Stomach smooth muscle (tissue), 2 donors: ENCODE data around the gene PARVG.

ENCODE experiments used
- H3K27ac ChIP-seq: one replicate; pipeline ENCODE4 v1.7.0; 2013; ENCODE audit warnings: mild to moderate bottlenecking, low read length, inconsistent platforms
- H3K27me3 ChIP-seq, 2 donors: one replicate each; pipeline ENCODE4 v1.7.0; 2013; ENCODE audit warnings: low read length in 2 of 2; ENCODE audit not compliant: insufficient read depth in 2 of 2, control insufficient read depth in 1 of 2
- H3K36me3 ChIP-seq, 2 donors: one replicate each; pipeline ENCODE4 v1.7.0; 2013; ENCODE audit warnings: low read length in 2 of 2; ENCODE audit not compliant: control insufficient read depth in 2 of 2, insufficient read depth in 2 of 2
- H3K4me1 ChIP-seq: one replicate; pipeline ENCODE4 v1.7.0; 2013; ENCODE audit warnings: low read length; ENCODE audit not compliant: control insufficient read depth, insufficient read depth
- H3K4me3 ChIP-seq, 2 donors: one replicate each; pipeline ENCODE4 v1.7.0; 2013; ENCODE audit warnings: low read length in 2 of 2
- H3K9ac ChIP-seq, 2 donors: one replicate each; pipeline ENCODE4 v1.7.0; 2013; ENCODE audit warnings: low read length in 2 of 2, mild to moderate bottlenecking in 1 of 2
- H3K9me3 ChIP-seq, 2 donors: one replicate each; pipeline ENCODE4 v1.7.0; 2013; ENCODE audit warnings: low read length in 2 of 2; ENCODE audit not compliant: control insufficient read depth in 2 of 2
- donor health status: healthy.
- donor health status: Pancreatic carcinoma.

Gene PARVG

GRCh38 chr22:44165286-44165874 is 15.3 kb upstream of the PARVG start:
- Histone ChIP-seq H3K9ac (no peak overlapping the region), H3K36me3 (no peaks in the 10 kb centered on the region), H3K27me3 (no peaks in the 10 kb centered on the region), H3K9me3 (no peaks in the 10 kb centered on the region), H3K4me1 (peaks cover 9% of the 10 kb centered on the region), H3K27ac (no peak overlapping the region), H3K4me3 (no peak overlapping the region)

- H3K9me3 ChIP-seq, result no peaks in the 10 kb centered on the region
- H3K9ac ChIP-seq, result no peak overlapping the region
- H3K4me1 ChIP-seq, result peaks cover 7% of the 10 kb centered on the region
- H3K36me3 ChIP-seq, result no peaks in the 10 kb centered on the region
- H3K4me3 ChIP-seq, result no peak overlapping the region
- H3K27ac ChIP-seq, result no peak overlapping the region
- no peaks in the 10 kb centered on the region for H3K27me3 ChIP-seq
Observed at GRCh38 chr22:44166498-44167276, 14.0 kb upstream of the PARVG start.

DNA sequence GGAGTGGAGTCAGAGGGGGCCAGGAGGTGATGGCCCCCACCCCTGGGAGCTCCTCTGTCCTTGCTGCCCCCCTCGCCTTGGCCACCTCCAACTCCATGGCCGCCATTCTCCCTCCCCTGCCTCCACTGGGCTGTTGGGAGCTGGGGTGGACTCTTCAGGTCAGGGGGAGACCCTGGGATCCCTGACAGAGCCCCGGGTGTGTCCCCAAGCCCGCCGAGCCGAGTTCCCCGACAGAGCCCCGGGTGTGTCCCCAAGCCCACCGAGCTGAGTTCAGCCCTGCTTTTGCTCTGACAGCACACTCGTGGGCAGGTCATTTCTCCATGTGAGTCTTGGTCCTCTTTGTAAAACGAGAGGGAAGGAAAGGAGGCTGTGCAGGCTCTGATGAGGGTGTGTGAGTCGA is 13.2 kb upstream of the PARVG start:
- Histone ChIP-seq H3K27me3 (no peaks in the 10 kb centered on the region), H3K27ac (no peak overlapping the region)

DNA sequence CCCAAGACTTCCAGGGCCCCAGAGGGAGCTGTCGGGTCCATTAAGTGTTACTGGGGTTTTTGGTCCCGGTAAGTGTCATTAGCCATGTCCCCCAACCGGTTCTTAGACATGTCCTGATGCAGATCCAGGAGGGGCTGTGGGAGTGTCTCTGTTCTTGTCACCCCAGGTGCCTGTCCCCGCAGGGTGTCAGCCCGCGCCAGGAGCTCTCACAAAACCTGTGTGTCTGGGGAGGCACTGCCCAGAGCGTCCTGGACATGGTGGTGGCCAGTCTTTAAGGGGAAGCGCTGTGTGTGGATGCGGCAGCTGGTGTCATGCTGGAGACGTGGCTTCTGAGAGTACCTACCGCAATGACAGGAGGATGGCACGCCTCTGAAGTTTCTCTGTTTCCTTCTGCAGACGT is 12.5 kb upstream of the PARVG start:
- H3K27me3 ChIP-seq, result no peaks in the 10 kb centered on the region
- no peak overlapping the region for H3K27ac ChIP-seq
- no peak overlapping the region for H3K9ac ChIP-seq
- H3K36me3 ChIP-seq, result no peaks in the 10 kb centered on the region
- peaks cover 7% of the 10 kb centered on the region for H3K4me1 ChIP-seq
- H3K9me3 ChIP-seq, result no peaks in the 10 kb centered on the region
- H3K4me3 ChIP-seq, result no peak overlapping the region

More for the DNA sequence above, 13.2 kb upstream of the PARVG start:
- H3K9ac ChIP-seq, result no peak overlapping the region
- no peak overlapping the region for H3K4me3 ChIP-seq
- H3K4me1 ChIP-seq, result peaks cover 7% of the 10 kb centered on the region
- no peaks in the 10 kb centered on the region for H3K36me3 ChIP-seq
- no peaks in the 10 kb centered on the region for H3K9me3 ChIP-seq

DNA sequence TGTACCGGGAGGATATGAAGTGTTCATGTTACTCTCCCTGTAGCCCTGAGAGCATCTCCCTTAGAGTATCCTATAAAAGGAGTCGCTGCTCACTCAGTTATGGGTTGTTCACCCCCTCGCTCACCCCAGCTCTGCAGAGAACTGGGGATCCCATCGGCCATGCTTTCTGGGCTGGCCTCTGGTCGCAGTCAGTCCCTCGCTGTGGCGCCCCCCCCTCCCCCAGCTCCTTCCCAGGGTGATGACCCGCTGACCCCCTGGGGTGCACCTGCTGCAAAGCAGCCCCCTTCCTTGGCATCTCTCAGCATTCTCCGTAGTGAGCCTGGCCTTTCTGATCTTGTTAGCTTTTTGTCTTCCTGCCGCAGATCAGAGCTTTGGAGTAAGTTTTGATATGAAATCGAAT is 10.3 kb upstream of the PARVG start:
- H3K9ac ChIP-seq, result no peak overlapping the region
- no peak overlapping the region for H3K27ac ChIP-seq
- H3K27me3 ChIP-seq, result no peaks in the 10 kb centered on the region
- no peaks in the 10 kb centered on the region for H3K36me3 ChIP-seq
- no peaks in the 10 kb centered on the region for H3K4me1 ChIP-seq
- no peak overlapping the region for H3K4me3 ChIP-seq
- no peaks in the 10 kb centered on the region for H3K9me3 ChIP-seq

- no peak overlapping the region for H3K9ac ChIP-seq
- H3K4me3 ChIP-seq, result no peak overlapping the region
- H3K36me3 ChIP-seq, result no peaks in the 10 kb centered on the region
- H3K4me1 ChIP-seq, result no peaks in the 10 kb centered on the region
- H3K27me3 ChIP-seq, result no peaks in the 10 kb centered on the region
- no peak overlapping the region for H3K27ac ChIP-seq
- H3K9me3 ChIP-seq, result no peaks in the 10 kb centered on the region
Observed at GRCh38 chr22:44171561-44171960, 9.2 kb upstream of the PARVG start.

- Histone ChIP-seq H3K27ac (no peak overlapping the region), H3K36me3 (no peaks in the 10 kb centered on the region), H3K4me3 (no peak overlapping the region), H3K4me1 (no peaks in the 10 kb centered on the region), H3K9ac (no peak overlapping the region), H3K9me3 (no peaks in the 10 kb centered on the region), H3K27me3 (no peaks in the 10 kb centered on the region)
Observed at GRCh38 chr22:44172370-44173108, 8.2 kb upstream of the PARVG start.

DNA sequence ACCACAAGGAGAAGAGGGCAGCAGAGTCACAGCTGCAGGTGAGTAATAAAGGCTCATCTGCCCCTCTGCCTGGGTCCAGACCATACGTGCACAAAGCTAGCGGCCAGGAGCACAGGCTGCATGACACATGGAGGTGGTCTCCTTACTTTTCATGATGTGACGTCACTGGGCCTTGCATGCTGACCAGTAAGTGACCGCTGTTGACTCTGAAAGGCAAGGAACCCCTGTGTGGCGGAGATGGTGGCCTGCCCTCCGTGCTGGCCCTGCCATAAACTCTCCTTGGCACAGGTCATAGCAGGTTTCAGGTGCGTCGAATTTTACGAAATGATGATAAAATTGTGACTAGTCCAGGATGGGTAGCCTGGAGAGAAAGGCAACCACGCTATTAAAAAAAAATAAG is 7.6 kb upstream of the PARVG start:
- no peaks in the 10 kb centered on the region for H3K36me3 ChIP-seq
- no peak overlapping the region for H3K4me3 ChIP-seq
- H3K9ac ChIP-seq, result no peak overlapping the region
- H3K27me3 ChIP-seq, result no peaks in the 10 kb centered on the region
- H3K9me3 ChIP-seq, result no peaks in the 10 kb centered on the region
- H3K4me1 ChIP-seq, result no peaks in the 10 kb centered on the region
- no peak overlapping the region for H3K27ac ChIP-seq

- H3K27me3 ChIP-seq, result no peaks in the 10 kb centered on the region
- no peaks in the 10 kb centered on the region for H3K9me3 ChIP-seq
- H3K4me1 ChIP-seq, result no peaks in the 10 kb centered on the region
- no peak overlapping the region for H3K27ac ChIP-seq
- no peak overlapping the region for H3K4me3 ChIP-seq
- no peak overlapping the region for H3K9ac ChIP-seq
- H3K36me3 ChIP-seq, result no peaks in the 10 kb centered on the region
Observed at GRCh38 chr22:44175676-44176075, 5.0 kb upstream of the PARVG start.

- Histone ChIP-seq H3K27me3 (peaks cover 0 to 4% of the 10 kb centered on the region in 2 donors), H3K36me3 (no peaks in the 10 kb centered on the region), H3K9ac (no peak overlapping the region), H3K4me3 (no peak overlapping the region), H3K27ac (no peak overlapping the region), H3K4me1 (no peaks in the 10 kb centered on the region), H3K9me3 (no peaks in the 10 kb centered on the region)
Observed at GRCh38 chr22:44179196-44179988, 1.3 kb upstream of the PARVG start.
